Liver (tissue), 9 donors: ENCODE measurements around the gene IGSF3. TPM values are rescaled to one million over a fixed set of nuclear protein-coding genes. Genes with fewer than 3 reads are reported as not detected.

Source experiments
- DNase-seq: peaks from one replicate; pipeline ENCODE4 v3.0.0-alpha.2; 2017; ENCODE audit warnings: low spot score
- H3K27ac ChIP-seq, 2 donors: one replicate each; pipeline ENCODE4 v1.7.0; 2013; ENCODE audit warnings: inconsistent platforms in 2 of 2, low read length in 2 of 2, control low read depth in 1 of 2, low read depth in 1 of 2, mild to moderate bottlenecking in 1 of 2
- H3K27me3 ChIP-seq, 4 donors: one replicate each; pipeline versions ENCODE4 v1.6.1 to v1.7.0; 2013; ENCODE audit warnings: low read length in 3 of 4, inconsistent platforms in 1 of 4, mild to moderate bottlenecking in 1 of 4, moderate library complexity in 1 of 4; ENCODE audit not compliant: control insufficient read depth in 4 of 4, insufficient read depth in 4 of 4
- H3K36me3 ChIP-seq, 4 donors: one replicate each; pipeline versions ENCODE4 v1.6.1 to v1.7.0; 2013; ENCODE audit warnings: low read length in 3 of 4, mild to moderate bottlenecking in 3 of 4, low read depth in 1 of 4, moderate library complexity in 1 of 4; ENCODE audit not compliant: control insufficient read depth in 4 of 4, insufficient read depth in 3 of 4
- H3K4me1 ChIP-seq, 4 donors: one replicate each; pipeline versions ENCODE4 v1.6.1 to v1.7.0; 2013; ENCODE audit warnings: low read length in 3 of 4, mild to moderate bottlenecking in 3 of 4, moderate library complexity in 1 of 4; ENCODE audit not compliant: control insufficient read depth in 4 of 4, insufficient read depth in 4 of 4
- H3K4me3 ChIP-seq, 3 donors: one replicate each; pipeline versions ENCODE4 v1.6.1 to v1.7.0; 2013; ENCODE audit warnings: low read length in 3 of 3, control low read depth in 1 of 3, low read depth in 1 of 3, mild to moderate bottlenecking in 1 of 3
- H3K9ac ChIP-seq, 2 donors: one replicate each; pipeline ENCODE4 v1.7.0; 2013; ENCODE audit warnings: low read length in 2 of 2, mild to moderate bottlenecking in 2 of 2, moderate library complexity in 2 of 2, control low read depth in 1 of 2, low read depth in 1 of 2
- H3K9me3 ChIP-seq, 4 donors: one replicate each; pipeline versions ENCODE4 v1.6.1 to v1.7.0; 2013; ENCODE audit warnings: low read length in 3 of 4; ENCODE audit not compliant: control insufficient read depth in 4 of 4
- EGR1 ChIP-seq, 2 donors: IDR thresholded peaks; 2 replicates each; pipeline ENCODE4 v1.6.1; 2016 to 2018; ENCODE audit warnings: antibody characterized with exemption in 2 of 2, low read depth in 2 of 2
- FOXA1 ChIP-seq: IDR thresholded peaks from 2 replicates; pipeline ENCODE4 v1.6.1; 2016; ENCODE audit warnings: antibody characterized with exemption
- FOXA2 ChIP-seq: IDR thresholded peaks from 2 replicates; pipeline ENCODE4 v1.6.1; 2016; ENCODE audit warnings: antibody characterized with exemption
- GABPA ChIP-seq, 2 donors: IDR thresholded peaks in 1 of 2; conservative IDR thresholded peaks in 1 of 2; 2 replicates each; pipeline ENCODE4 v1.6.1; 2016; ENCODE audit warnings: antibody characterized with exemption in 2 of 2, mild to moderate bottlenecking in 1 of 2, moderate library complexity in 1 of 2
- HNF4A ChIP-seq, 2 donors: conservative IDR thresholded peaks; 2 replicates each; pipeline ENCODE4 v1.6.1; 2016; ENCODE audit warnings: antibody characterized with exemption in 2 of 2, mild to moderate bottlenecking in 2 of 2
- HNF4G ChIP-seq: IDR thresholded peaks from 2 replicates; pipeline ENCODE4 v1.6.1; 2016; ENCODE audit warnings: antibody characterized with exemption
- JUND ChIP-seq, 2 donors: IDR thresholded peaks; 2 replicates each; pipeline ENCODE4 v1.6.1; 2016; ENCODE audit warnings: antibody characterized with exemption in 2 of 2
- NR2F2 ChIP-seq: IDR thresholded peaks from 2 replicates; pipeline ENCODE4 v1.6.1; 2016; ENCODE audit warnings: antibody characterized with exemption
- RAD21 ChIP-seq, 2 donors: IDR thresholded peaks; 2 replicates each; pipeline ENCODE4 v1.6.1; 2016; ENCODE audit warnings: antibody characterized with exemption in 2 of 2, mild to moderate bottlenecking in 2 of 2
- RXRA ChIP-seq, 2 donors: IDR thresholded peaks; 2 replicates each; pipeline ENCODE4 v1.6.1; 2017 to 2018; ENCODE audit warnings: antibody characterized with exemption in 2 of 2, mild to moderate bottlenecking in 1 of 2
- SP1 ChIP-seq: IDR thresholded peaks from 2 replicates; pipeline ENCODE4 v1.6.1; 2018; ENCODE audit warnings: antibody characterized with exemption, mild to moderate bottlenecking
- TAF1 ChIP-seq: conservative IDR thresholded peaks from 2 replicates; pipeline ENCODE4 v1.6.1; 2016; ENCODE audit warnings: antibody characterized with exemption, mild to moderate bottlenecking
- YY1 ChIP-seq: IDR thresholded peaks from 2 replicates; pipeline ENCODE4 v1.6.1; 2016; ENCODE audit warnings: antibody characterized with exemption, mild to moderate bottlenecking
- WGBS: extraction: QIAGEN DNeasy Blood & Tissue Kit; methylation state at CpG from one replicate; pipeline ENCODE4 v1.1.7; 2013; 5-methylcytosine and 5-hydroxymethylcytosine counted together
- polyA plus RNA-seq, 2 donors: library from polyadenylated mRNA; stranded (reverse) in 1 of 2; unstranded in 1 of 2; fragments of 200-250 nt in 1 of 2; fragments of >200 nt in 1 of 2; fragmentation: Nextera tagmentation in 1 of 2; extraction: Ambion mirVana in 1 of 2; gene quantifications; one replicate each; pipeline versions ENCODE4 v1.2.1 to v1.2.3, GENCODE V29; 2013 to 2015
- total RNA-seq, 2 donors: library from RNA; depleted of rRNA; stranded (reverse); fragments of >200 nt; gene quantifications; one replicate each; pipeline ENCODE4 v1.2.3, GENCODE V29; 2014
- TF ChIP-seq, protein P1 (sequence below): fragments of 150-350 bp; IDR thresholded peaks from 2 replicates; pipeline ENCODE4 v1.5.1; 2017; ENCODE audit warnings: improper control_type of control experiment, low read depth, low read length; ENCODE audit not compliant: missing input control
- TF ChIP-seq, protein P2 (sequence below): IDR thresholded peaks from 2 replicates; pipeline ENCODE4 v1.6.1; 2016; ENCODE audit warnings: antibody characterized with exemption
- TF ChIP-seq, protein P3 (sequence below): IDR thresholded peaks from 2 replicates; pipeline ENCODE4 v1.6.1; 2016; ENCODE audit warnings: antibody characterized with exemption
- TF ChIP-seq, protein P4 (sequence below): IDR thresholded peaks from 2 replicates; pipeline ENCODE4 v1.6.1; 2016; ENCODE audit warnings: antibody characterized with exemption
- TF ChIP-seq, protein P5 (sequence below): IDR thresholded peaks from 2 replicates; pipeline ENCODE4 v1.6.1; 2016; ENCODE audit warnings: antibody characterized with exemption, mild to moderate bottlenecking
- donor health status: healthy.
- donor health status: healthy.
- donor health status: healthy.
- donor health status: healthy.
- donor health status: healthy.

Gene IGSF3
- total and polyA plus RNA-seq, 4 donors: 0.14 to 5.4 (median 0.68) TPM

DNA sequence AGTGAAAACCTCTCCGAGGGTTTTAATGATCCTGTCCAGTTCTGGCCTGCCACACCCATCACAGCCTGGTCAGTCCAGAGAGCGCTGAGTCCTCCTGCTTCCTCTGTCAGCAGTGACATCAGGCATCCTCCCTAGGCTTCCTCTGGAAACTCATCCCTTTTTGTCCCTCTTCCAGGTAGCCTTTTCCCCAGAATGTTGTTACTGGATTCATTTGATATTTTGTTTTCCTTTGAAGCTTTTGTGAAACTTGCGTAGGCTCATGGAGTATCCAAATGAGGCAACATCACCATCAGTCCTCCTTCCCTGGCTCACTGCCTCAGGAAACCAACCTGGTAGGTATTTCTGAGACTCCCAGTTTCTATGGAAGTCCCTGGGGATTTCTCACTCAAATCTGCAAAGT lies 27.0 kb upstream of the IGSF3 start:
- no peak overlapping the region for H3K9ac ChIP-seq
- H3K27ac ChIP-seq: no peak overlapping the region
- no peaks in the 10 kb centered on the region for H3K27me3 ChIP-seq
- no peaks in the 10 kb centered on the region for H3K9me3 ChIP-seq
- WGBS: 90% methylated on average over 3 of the region's 3 CpGs
- no peak overlapping the region for H3K4me3 ChIP-seq
- DNase-seq: no peak
- TF ChIP-seq GABPA (IDR thresholded peaks at IDR 0.05 in 1 of 2, conservative IDR thresholded peaks at IDR 0.05 in 1 of 2) (no peak), JUND (IDR thresholded peaks at IDR 0.05) (no peak), SP1 (no peak), FOXA2 (no peak), HNF4A (conservative IDR thresholded peaks at IDR 0.05) (no peak), EGR1 (IDR thresholded peaks at IDR 0.05; ENCODE audit: low read depth in 2 of 2) (no peak), RXRA (IDR thresholded peaks at IDR 0.05) (no peak), RAD21 (IDR thresholded peaks at IDR 0.05) (no peak), NR2F2 (no peak), TAF1 (no peak), HNF4G (no peak), YY1 (no peak), FOXA1 (no peak)
- TF ChIP-seq, protein P1, sequence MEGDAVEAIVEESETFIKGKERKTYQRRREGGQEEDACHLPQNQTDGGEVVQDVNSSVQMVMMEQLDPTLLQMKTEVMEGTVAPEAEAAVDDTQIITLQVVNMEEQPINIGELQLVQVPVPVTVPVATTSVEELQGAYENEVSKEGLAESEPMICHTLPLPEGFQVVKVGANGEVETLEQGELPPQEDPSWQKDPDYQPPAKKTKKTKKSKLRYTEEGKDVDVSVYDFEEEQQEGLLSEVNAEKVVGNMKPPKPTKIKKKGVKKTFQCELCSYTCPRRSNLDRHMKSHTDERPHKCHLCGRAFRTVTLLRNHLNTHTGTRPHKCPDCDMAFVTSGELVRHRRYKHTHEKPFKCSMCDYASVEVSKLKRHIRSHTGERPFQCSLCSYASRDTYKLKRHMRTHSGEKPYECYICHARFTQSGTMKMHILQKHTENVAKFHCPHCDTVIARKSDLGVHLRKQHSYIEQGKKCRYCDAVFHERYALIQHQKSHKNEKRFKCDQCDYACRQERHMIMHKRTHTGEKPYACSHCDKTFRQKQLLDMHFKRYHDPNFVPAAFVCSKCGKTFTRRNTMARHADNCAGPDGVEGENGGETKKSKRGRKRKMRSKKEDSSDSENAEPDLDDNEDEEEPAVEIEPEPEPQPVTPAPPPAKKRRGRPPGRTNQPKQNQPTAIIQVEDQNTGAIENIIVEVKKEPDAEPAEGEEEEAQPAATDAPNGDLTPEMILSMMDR: no peak
- TF ChIP-seq, protein P2, sequence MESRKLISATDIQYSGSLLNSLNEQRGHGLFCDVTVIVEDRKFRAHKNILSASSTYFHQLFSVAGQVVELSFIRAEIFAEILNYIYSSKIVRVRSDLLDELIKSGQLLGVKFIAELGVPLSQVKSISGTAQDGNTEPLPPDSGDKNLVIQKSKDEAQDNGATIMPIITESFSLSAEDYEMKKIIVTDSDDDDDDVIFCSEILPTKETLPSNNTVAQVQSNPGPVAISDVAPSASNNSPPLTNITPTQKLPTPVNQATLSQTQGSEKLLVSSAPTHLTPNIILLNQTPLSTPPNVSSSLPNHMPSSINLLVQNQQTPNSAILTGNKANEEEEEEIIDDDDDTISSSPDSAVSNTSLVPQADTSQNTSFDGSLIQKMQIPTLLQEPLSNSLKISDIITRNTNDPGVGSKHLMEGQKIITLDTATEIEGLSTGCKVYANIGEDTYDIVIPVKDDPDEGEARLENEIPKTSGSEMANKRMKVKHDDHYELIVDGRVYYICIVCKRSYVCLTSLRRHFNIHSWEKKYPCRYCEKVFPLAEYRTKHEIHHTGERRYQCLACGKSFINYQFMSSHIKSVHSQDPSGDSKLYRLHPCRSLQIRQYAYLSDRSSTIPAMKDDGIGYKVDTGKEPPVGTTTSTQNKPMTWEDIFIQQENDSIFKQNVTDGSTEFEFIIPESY: no peak
- TF ChIP-seq, protein P3, sequence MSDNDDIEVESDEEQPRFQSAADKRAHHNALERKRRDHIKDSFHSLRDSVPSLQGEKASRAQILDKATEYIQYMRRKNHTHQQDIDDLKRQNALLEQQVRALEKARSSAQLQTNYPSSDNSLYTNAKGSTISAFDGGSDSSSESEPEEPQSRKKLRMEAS: no peak
- TF ChIP-seq, protein P4, sequence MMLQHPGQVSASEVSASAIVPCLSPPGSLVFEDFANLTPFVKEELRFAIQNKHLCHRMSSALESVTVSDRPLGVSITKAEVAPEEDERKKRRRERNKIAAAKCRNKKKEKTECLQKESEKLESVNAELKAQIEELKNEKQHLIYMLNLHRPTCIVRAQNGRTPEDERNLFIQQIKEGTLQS: no peak
- TF ChIP-seq, protein P5, sequence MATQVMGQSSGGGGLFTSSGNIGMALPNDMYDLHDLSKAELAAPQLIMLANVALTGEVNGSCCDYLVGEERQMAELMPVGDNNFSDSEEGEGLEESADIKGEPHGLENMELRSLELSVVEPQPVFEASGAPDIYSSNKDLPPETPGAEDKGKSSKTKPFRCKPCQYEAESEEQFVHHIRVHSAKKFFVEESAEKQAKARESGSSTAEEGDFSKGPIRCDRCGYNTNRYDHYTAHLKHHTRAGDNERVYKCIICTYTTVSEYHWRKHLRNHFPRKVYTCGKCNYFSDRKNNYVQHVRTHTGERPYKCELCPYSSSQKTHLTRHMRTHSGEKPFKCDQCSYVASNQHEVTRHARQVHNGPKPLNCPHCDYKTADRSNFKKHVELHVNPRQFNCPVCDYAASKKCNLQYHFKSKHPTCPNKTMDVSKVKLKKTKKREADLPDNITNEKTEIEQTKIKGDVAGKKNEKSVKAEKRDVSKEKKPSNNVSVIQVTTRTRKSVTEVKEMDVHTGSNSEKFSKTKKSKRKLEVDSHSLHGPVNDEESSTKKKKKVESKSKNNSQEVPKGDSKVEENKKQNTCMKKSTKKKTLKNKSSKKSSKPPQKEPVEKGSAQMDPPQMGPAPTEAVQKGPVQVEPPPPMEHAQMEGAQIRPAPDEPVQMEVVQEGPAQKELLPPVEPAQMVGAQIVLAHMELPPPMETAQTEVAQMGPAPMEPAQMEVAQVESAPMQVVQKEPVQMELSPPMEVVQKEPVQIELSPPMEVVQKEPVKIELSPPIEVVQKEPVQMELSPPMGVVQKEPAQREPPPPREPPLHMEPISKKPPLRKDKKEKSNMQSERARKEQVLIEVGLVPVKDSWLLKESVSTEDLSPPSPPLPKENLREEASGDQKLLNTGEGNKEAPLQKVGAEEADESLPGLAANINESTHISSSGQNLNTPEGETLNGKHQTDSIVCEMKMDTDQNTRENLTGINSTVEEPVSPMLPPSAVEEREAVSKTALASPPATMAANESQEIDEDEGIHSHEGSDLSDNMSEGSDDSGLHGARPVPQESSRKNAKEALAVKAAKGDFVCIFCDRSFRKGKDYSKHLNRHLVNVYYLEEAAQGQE: no peak
- H3K36me3 ChIP-seq: no peaks in the 10 kb centered on the region
- H3K4me1 ChIP-seq: no peaks in the 10 kb centered on the region
